A549 (cell line): ENCODE measurements around the gene IMP4.

Experiments
- CBX8 ChIP-seq: fragments of 200-600 bp; sonication (generic); IDR thresholded peaks from 2 replicates; pipeline ENCODE4 v1.6.1; 2016
- CTCF ChIP-seq: fragments of >200 bp; sonication (Bioruptor Twin); formaldehyde crosslinking; IDR thresholded peaks from 3 replicates; pipeline ENCODE4 v1.5.1; 2016
- POLR2A ChIP-seq: IDR thresholded peaks from 2 replicates; pipeline ENCODE4 v1.6.1; 2012; ENCODE audit warnings: mild to moderate bottlenecking, low read length

DNA sequence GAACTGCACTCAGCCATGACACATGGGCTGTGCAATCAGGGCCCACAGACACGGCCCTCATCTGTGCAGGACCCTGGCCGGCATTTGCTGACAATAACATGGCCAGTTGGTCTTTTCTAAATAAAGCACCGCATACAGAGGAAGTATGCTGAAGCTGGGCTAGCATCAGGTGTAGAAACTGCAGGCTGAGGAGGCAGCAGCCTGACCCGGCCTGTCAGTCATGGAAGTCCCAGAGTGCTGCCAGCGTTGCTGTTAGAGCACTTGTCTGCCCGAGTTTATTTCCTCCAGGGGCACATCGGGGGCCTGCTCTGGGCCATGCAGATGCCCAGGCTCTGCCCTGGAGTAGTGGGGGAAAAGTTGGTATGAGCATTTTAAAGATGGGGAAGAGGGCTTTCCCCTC is 9.0 kb downstream of the IMP4 start:
- TF ChIP-seq CTCF (no peak), POLR2A (no peak), CBX8 (no peak)
